ENCODE data around the gene SMAD3.

GRCh38 chr15:67136802-67137201 lies 71.4 kb downstream of the SMAD3 start:
- no peak for TF ChIP-seq CTCF (IDR thresholded peaks at IDR 0.05)
- no peak for TF ChIP-seq POLR2AphosphoS5 (IDR thresholded peaks at IDR 0.05)

All from prostate gland (tissue), 2 donors.